Liver (tissue), 3 donors: ENCODE measurements around the gene RECK.

Experiments
- EGR1 ChIP-seq, 2 donors: IDR thresholded peaks; 2 replicates each; pipeline ENCODE4 v1.6.1; 2016 to 2018; ENCODE audit warnings: antibody characterized with exemption in 2 of 2, low read depth in 2 of 2
- FOXA1 ChIP-seq: IDR thresholded peaks from 2 replicates; pipeline ENCODE4 v1.6.1; 2016; ENCODE audit warnings: antibody characterized with exemption
- JUND ChIP-seq, 2 donors: IDR thresholded peaks; 2 replicates each; pipeline ENCODE4 v1.6.1; 2016; ENCODE audit warnings: antibody characterized with exemption in 2 of 2
- NR2F2 ChIP-seq: IDR thresholded peaks from 2 replicates; pipeline ENCODE4 v1.6.1; 2016; ENCODE audit warnings: antibody characterized with exemption
- SP1 ChIP-seq: IDR thresholded peaks from 2 replicates; pipeline ENCODE4 v1.6.1; 2018; ENCODE audit warnings: antibody characterized with exemption, mild to moderate bottlenecking
- TAF1 ChIP-seq: conservative IDR thresholded peaks from 2 replicates; pipeline ENCODE4 v1.6.1; 2016; ENCODE audit warnings: antibody characterized with exemption, mild to moderate bottlenecking
- YY1 ChIP-seq: IDR thresholded peaks from 2 replicates; pipeline ENCODE4 v1.6.1; 2016; ENCODE audit warnings: antibody characterized with exemption, mild to moderate bottlenecking
- TF ChIP-seq, protein P1 (sequence below): fragments of 150-350 bp; IDR thresholded peaks from 2 replicates; pipeline ENCODE4 v1.5.1; 2017; ENCODE audit warnings: improper control_type of control experiment, low read depth, low read length; ENCODE audit not compliant: missing input control
- TF ChIP-seq, protein P2 (sequence below): IDR thresholded peaks from 2 replicates; pipeline ENCODE4 v1.6.1; 2016; ENCODE audit warnings: antibody characterized with exemption, mild to moderate bottlenecking
- TF ChIP-seq, protein P3 (sequence below): IDR thresholded peaks from 2 replicates; pipeline ENCODE4 v1.6.1; 2016; ENCODE audit warnings: antibody characterized with exemption
- TF ChIP-seq, protein P4 (sequence below): IDR thresholded peaks from 2 replicates; pipeline ENCODE4 v1.6.1; 2016; ENCODE audit warnings: antibody characterized with exemption
- donor health status: healthy.
- donor health status: healthy.

DNA sequence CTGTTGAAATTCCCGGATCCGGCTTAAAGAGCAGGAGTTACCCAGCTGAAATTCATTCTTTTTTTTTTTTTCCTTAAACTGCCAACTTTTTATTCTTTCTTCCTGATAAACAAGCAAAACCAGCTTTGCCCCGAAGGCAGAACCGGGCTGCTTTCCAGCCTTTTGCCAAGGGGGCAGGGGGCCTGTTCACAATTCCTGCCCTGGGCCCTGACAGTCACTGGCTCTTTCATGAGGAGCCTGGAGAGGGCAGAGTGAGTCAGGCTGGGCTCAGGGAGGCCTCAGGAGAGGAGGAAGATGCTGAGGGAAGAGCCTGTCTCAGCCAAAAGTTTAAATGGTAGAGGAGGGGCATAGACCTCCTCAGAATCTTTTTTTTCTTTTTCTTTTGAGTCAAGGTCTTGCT is 104.6 kb downstream of the RECK start:
- TF ChIP-seq, protein P1, sequence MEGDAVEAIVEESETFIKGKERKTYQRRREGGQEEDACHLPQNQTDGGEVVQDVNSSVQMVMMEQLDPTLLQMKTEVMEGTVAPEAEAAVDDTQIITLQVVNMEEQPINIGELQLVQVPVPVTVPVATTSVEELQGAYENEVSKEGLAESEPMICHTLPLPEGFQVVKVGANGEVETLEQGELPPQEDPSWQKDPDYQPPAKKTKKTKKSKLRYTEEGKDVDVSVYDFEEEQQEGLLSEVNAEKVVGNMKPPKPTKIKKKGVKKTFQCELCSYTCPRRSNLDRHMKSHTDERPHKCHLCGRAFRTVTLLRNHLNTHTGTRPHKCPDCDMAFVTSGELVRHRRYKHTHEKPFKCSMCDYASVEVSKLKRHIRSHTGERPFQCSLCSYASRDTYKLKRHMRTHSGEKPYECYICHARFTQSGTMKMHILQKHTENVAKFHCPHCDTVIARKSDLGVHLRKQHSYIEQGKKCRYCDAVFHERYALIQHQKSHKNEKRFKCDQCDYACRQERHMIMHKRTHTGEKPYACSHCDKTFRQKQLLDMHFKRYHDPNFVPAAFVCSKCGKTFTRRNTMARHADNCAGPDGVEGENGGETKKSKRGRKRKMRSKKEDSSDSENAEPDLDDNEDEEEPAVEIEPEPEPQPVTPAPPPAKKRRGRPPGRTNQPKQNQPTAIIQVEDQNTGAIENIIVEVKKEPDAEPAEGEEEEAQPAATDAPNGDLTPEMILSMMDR = no peak
- no peak for TF ChIP-seq YY1
- no peak for TF ChIP-seq TAF1
- TF ChIP-seq SP1 = no peak
- TF ChIP-seq, protein P2, sequence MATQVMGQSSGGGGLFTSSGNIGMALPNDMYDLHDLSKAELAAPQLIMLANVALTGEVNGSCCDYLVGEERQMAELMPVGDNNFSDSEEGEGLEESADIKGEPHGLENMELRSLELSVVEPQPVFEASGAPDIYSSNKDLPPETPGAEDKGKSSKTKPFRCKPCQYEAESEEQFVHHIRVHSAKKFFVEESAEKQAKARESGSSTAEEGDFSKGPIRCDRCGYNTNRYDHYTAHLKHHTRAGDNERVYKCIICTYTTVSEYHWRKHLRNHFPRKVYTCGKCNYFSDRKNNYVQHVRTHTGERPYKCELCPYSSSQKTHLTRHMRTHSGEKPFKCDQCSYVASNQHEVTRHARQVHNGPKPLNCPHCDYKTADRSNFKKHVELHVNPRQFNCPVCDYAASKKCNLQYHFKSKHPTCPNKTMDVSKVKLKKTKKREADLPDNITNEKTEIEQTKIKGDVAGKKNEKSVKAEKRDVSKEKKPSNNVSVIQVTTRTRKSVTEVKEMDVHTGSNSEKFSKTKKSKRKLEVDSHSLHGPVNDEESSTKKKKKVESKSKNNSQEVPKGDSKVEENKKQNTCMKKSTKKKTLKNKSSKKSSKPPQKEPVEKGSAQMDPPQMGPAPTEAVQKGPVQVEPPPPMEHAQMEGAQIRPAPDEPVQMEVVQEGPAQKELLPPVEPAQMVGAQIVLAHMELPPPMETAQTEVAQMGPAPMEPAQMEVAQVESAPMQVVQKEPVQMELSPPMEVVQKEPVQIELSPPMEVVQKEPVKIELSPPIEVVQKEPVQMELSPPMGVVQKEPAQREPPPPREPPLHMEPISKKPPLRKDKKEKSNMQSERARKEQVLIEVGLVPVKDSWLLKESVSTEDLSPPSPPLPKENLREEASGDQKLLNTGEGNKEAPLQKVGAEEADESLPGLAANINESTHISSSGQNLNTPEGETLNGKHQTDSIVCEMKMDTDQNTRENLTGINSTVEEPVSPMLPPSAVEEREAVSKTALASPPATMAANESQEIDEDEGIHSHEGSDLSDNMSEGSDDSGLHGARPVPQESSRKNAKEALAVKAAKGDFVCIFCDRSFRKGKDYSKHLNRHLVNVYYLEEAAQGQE = no peak
- TF ChIP-seq, protein P3, sequence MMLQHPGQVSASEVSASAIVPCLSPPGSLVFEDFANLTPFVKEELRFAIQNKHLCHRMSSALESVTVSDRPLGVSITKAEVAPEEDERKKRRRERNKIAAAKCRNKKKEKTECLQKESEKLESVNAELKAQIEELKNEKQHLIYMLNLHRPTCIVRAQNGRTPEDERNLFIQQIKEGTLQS = no peak
- TF ChIP-seq EGR1 (IDR thresholded peaks at IDR 0.05; ENCODE audit: low read depth in 2 of 2) = no peak
- TF ChIP-seq FOXA1 = no peak
- TF ChIP-seq NR2F2 = no peak
- TF ChIP-seq, protein P4, sequence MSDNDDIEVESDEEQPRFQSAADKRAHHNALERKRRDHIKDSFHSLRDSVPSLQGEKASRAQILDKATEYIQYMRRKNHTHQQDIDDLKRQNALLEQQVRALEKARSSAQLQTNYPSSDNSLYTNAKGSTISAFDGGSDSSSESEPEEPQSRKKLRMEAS = no peak
- no peak for TF ChIP-seq JUND (IDR thresholded peaks at IDR 0.05)
